ENCODE measurements around the gene SPPL3. TPM values are rescaled to one million over a fixed set of nuclear protein-coding genes. Genes with fewer than 3 reads are reported as not detected.

SPPL3 gene
- total RNA-seq, 1 donor from 2014 or later, result 56.8 TPM

DNA sequence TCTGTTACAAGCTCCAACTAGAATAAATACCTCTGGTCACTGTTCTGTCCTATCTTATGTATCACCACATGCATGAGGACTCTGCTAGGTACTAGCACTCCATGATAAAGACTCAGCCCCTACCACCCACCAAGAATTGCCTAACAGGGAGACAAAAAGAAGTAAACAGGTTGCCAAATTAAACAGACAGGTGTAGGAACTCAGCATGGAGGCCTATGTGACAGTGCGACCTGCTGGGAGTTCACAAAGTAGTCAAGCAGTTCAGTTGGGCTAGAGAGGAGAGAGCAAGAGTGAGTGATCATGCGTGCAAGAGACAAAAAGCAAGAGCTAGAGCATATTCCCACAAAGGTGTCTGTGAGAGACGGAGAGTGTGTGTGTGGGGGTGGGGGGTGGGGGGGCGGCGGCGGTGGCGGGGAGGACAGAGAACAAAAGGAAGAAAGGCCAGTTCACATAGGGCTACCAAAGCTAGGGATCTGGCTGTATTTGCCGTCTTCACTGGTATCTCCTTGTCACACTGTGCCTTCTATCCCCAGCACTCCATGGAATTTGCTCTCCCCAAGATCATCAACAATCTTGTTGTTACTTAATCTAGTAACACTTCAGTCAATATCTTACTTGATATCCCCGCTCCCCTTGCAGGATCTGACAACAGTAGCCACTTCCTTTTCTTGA is 81.2 kb downstream of the SPPL3 start:
- no peaks in the 10 kb centered on the region for H3K9me3 Mint-ChIP-seq
- H3K4me1 Mint-ChIP-seq, result peaks cover 41% of the 10 kb centered on the region
- H3K36me3 Mint-ChIP-seq (ENCODE audit: low read depth), result no peaks in the 10 kb centered on the region
- DNase-seq (ENCODE audit: low read depth, low spot score), result no peak
- TF ChIP-seq CTCF (conservative IDR thresholded peaks at IDR 0.05), result no peak
- peak overlapping the region; percentile 1 for H3K4me3 Mint-ChIP-seq
- H3K27me3 Mint-ChIP-seq (ENCODE audit: low read depth), result no peaks in the 10 kb centered on the region
- H3K27ac Mint-ChIP-seq (ENCODE audit: unreplicated experiment), result peak overlapping the region; percentile 50

DNA sequence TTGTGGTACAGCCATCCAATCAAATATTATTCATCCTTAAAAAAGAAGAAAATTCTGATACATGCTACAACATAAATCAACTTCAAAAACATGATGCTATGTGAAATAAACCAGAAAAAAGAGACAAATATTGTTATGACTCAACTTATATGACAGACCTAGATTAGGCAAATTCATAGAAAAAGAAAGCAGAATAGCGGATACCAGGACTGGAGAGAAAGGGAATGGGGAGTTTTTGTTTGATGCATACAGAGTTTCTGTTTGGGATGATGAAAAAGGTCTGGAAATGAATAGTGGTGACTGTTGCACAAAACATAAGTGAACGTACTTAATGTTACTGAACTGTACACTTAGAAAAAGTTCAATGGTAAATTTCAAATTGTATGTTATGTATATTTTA is 82.3 kb downstream of the SPPL3 start:
- DNase-seq (ENCODE audit: low read depth, low spot score), result no peak
- Mint-ChIP-seq H3K27me3 (ENCODE audit: low read depth) (no peaks in the 10 kb centered on the region), H3K27ac (ENCODE audit: unreplicated experiment) (no peak overlapping the region), H3K4me3 (peak overlapping the region; percentile 15), H3K36me3 (ENCODE audit: low read depth) (no peaks in the 10 kb centered on the region), H3K4me1 (peaks cover 49% of the 10 kb centered on the region), H3K9me3 (no peaks in the 10 kb centered on the region)
- TF ChIP-seq CTCF (conservative IDR thresholded peaks at IDR 0.05), result no peak

DNA sequence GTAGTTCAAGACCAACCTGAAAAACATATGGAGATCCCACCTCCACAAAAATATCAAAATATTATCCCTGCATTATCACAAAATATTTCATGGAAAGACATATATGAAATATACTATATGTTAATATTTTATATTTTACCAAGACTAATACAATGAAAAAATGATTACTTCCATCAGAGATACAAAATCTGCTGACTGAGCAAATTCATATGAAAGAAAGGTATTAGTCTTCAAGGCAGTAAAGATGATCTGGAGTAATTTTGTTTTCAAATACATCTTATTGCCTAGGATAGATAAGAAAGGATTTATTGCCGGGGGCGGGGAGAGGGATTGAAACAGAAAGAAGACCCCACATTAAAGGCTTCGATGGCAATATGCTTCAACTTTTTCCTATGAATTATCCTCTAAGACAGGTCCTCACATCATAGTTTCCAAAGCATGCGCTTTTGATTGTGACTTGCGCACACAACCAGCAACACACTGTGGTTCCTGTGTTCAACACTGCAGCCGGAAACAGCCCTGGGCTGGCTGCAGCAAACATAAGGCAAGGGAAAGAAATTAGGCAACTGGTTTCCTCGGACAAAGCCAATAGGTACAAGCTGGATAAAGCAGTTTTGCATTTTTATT is 83.2 kb downstream of the SPPL3 start:
- Mint-ChIP-seq H3K4me3 (peak overlapping the region; percentile 40), H3K36me3 (ENCODE audit: low read depth) (no peaks in the 10 kb centered on the region), H3K4me1 (peaks cover 49% of the 10 kb centered on the region), H3K27ac (ENCODE audit: unreplicated experiment) (no peak overlapping the region), H3K9me3 (no peaks in the 10 kb centered on the region), H3K27me3 (ENCODE audit: low read depth) (no peaks in the 10 kb centered on the region)
- no peak for DNase-seq (ENCODE audit: low read depth, low spot score)
- TF ChIP-seq CTCF (conservative IDR thresholded peaks at IDR 0.05), result no peak

GRCh38 chr12:120818416-120818815 is 85.7 kb downstream of the SPPL3 start:
- Mint-ChIP-seq H3K9me3 (no peaks in the 10 kb centered on the region), H3K4me1 (peaks cover 49% of the 10 kb centered on the region), H3K4me3 (peak overlapping the region; percentile 74), H3K27ac (ENCODE audit: unreplicated experiment) (peak overlapping the region; percentile 0), H3K36me3 (ENCODE audit: low read depth) (no peaks in the 10 kb centered on the region), H3K27me3 (ENCODE audit: low read depth) (no peaks in the 10 kb centered on the region)
- DNase-seq (ENCODE audit: low read depth, low spot score), result no peak
- TF ChIP-seq CTCF (conservative IDR thresholded peaks at IDR 0.05), result no peak

GRCh38 chr12:120817559-120818330 is 86.4 kb downstream of the SPPL3 start:
- no peak for TF ChIP-seq CTCF (conservative IDR thresholded peaks at IDR 0.05)
- Mint-ChIP-seq H3K4me1 (peaks cover 45% of the 10 kb centered on the region), H3K9me3 (no peaks in the 10 kb centered on the region), H3K4me3 (peak overlapping the region; percentile 74), H3K27ac (ENCODE audit: unreplicated experiment) (peak overlapping the region; percentile 85), H3K36me3 (ENCODE audit: low read depth) (no peaks in the 10 kb centered on the region), H3K27me3 (ENCODE audit: low read depth) (no peaks in the 10 kb centered on the region)
- no peak for DNase-seq (ENCODE audit: low read depth, low spot score)

Measured in neural crest cell (in vitro differentiated cells).